Activated naive CD8-positive, alpha-beta T cell treated with anti-CD3 and anti-CD28 coated beads, Interleukin-2, amount 50 U/mL, for 24 hours (primary cell): Measurements from ENCODE around the gene LRP1B.

ENCODE experiments used
- ATAC-seq: fragments of 150-1000 bp; cut with Tn5 transposase; one replicate; pipeline ENCODE4 v1.10.0; 2021
- DNase-seq: peaks from one replicate; pipeline ENCODE4 v3.0.0; 2021
- H3K27ac Mint-ChIP-seq: one replicate; pipeline ENCODE4 v1.8.0; 2021; ENCODE audit warnings: mild to moderate bottlenecking, mixed read lengths
- H3K27me3 Mint-ChIP-seq: one replicate; pipeline ENCODE4 v1.8.0; 2021; ENCODE audit warnings: mixed read lengths
- H3K36me3 Mint-ChIP-seq: one replicate; pipeline ENCODE4 v1.8.0; 2021; ENCODE audit warnings: low read depth, mixed read lengths
- H3K4me1 Mint-ChIP-seq: one replicate; pipeline ENCODE4 v1.8.0; 2021; ENCODE audit warnings: mixed read lengths
- H3K4me3 Mint-ChIP-seq: one replicate; pipeline ENCODE4 v1.8.0; 2021; ENCODE audit warnings: mild to moderate bottlenecking, moderate library complexity, mixed read lengths
- H3K9me3 Mint-ChIP-seq: one replicate; pipeline ENCODE4 v1.8.0; 2021; ENCODE audit warnings: mixed read lengths

LRP1B gene

GRCh38 chr2:141666191-141666590, 464.6 kb downstream of the LRP1B start:
- ATAC-seq: no peak
- Mint-ChIP-seq H3K27me3 (no peaks in the 10 kb centered on the region), H3K4me3 (no peak overlapping the region), H3K9me3 (peaks cover 20% of the 10 kb centered on the region), H3K4me1 (no peaks in the 10 kb centered on the region), H3K27ac (no peak overlapping the region), H3K36me3 (no peaks in the 10 kb centered on the region)
- no peak for DNase-seq

GRCh38 chr2:141660232-141660631, 470.6 kb downstream of the LRP1B start:
- DNase-seq (no peak), ATAC-seq (no peak)
- no peak overlapping the region for H3K4me3 Mint-ChIP-seq
- peaks cover 14% of the 10 kb centered on the region for H3K9me3 Mint-ChIP-seq
- H3K27me3 Mint-ChIP-seq: no peaks in the 10 kb centered on the region
- no peaks in the 10 kb centered on the region for H3K4me1 Mint-ChIP-seq
- no peak overlapping the region for H3K27ac Mint-ChIP-seq
- H3K36me3 Mint-ChIP-seq: no peaks in the 10 kb centered on the region

- no peaks in the 10 kb centered on the region for H3K27me3 Mint-ChIP-seq
- no peak overlapping the region for H3K4me3 Mint-ChIP-seq
- H3K9me3 Mint-ChIP-seq: no peaks in the 10 kb centered on the region
- no peak for ATAC-seq
- DNase-seq: no peak
- H3K27ac Mint-ChIP-seq: no peak overlapping the region
- no peaks in the 10 kb centered on the region for H3K4me1 Mint-ChIP-seq
- no peaks in the 10 kb centered on the region for H3K36me3 Mint-ChIP-seq
Measured at GRCh38 chr2:141654311-141654710, 476.5 kb downstream of the LRP1B start.

DNA sequence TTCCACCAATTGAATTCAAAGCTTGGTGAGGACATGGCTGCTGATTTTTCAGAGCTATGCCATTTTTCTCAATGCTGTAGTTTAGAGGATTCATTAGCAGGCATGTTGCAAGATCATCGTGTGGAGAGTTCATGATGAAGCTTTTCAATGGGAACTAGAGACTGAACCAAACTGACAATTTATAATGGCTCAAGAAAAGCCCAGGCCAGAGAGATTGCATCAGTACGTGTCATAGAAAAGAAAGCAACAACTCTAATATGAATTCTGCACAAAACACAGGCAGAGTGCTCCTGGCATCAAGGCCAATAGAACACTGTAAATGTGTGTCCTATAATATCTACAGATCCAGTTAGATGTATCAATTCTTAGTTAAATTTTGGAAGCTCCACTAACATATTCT, 477.6 kb downstream of the LRP1B start:
- H3K36me3 Mint-ChIP-seq: no peaks in the 10 kb centered on the region
- no peak overlapping the region for H3K27ac Mint-ChIP-seq
- no peaks in the 10 kb centered on the region for H3K9me3 Mint-ChIP-seq
- DNase-seq: no peak
- no peaks in the 10 kb centered on the region for H3K27me3 Mint-ChIP-seq
- ATAC-seq: no peak
- no peak overlapping the region for H3K4me3 Mint-ChIP-seq
- no peaks in the 10 kb centered on the region for H3K4me1 Mint-ChIP-seq

- H3K27me3 Mint-ChIP-seq: no peaks in the 10 kb centered on the region
- ATAC-seq: no peak
Measured at GRCh38 chr2:141652308-141652707, 478.5 kb downstream of the LRP1B start.

GRCh38 chr2:141647353-141647752, 483.5 kb downstream of the LRP1B start:
- no peak overlapping the region for H3K4me3 Mint-ChIP-seq
- H3K27ac Mint-ChIP-seq: no peak overlapping the region
- ATAC-seq (no peak), DNase-seq (no peak)
- H3K4me1 Mint-ChIP-seq: no peaks in the 10 kb centered on the region
- H3K36me3 Mint-ChIP-seq: no peaks in the 10 kb centered on the region
- H3K27me3 Mint-ChIP-seq: no peaks in the 10 kb centered on the region
- peaks cover 25% of the 10 kb centered on the region for H3K9me3 Mint-ChIP-seq

More at GRCh38 chr2:141652308-141652707, 478.5 kb downstream of the LRP1B start:
- H3K4me1 Mint-ChIP-seq: no peaks in the 10 kb centered on the region
- no peak overlapping the region for H3K4me3 Mint-ChIP-seq
- no peak for DNase-seq
- H3K9me3 Mint-ChIP-seq: no peaks in the 10 kb centered on the region
- H3K36me3 Mint-ChIP-seq: no peaks in the 10 kb centered on the region
- H3K27ac Mint-ChIP-seq: no peak overlapping the region

DNA sequence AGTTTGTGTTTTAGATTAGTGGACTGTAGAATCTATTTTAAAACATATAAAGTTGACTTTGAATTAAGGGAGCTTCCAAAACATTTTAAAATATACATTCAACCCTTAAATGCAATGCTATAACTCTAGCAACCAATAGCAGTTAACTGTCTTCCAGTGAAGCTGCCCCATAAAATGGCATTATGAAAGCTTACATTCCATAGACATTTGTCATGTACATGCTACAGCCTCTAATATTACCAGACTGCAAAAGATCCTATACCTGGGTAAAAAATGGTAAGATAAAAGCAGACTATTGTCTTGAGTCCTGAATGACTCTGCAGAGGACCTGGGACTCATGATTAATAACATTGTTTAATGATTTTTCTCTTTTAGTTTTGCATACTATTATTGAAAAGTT, 489.4 kb downstream of the LRP1B start:
- no peaks in the 10 kb centered on the region for H3K4me1 Mint-ChIP-seq
- no peak overlapping the region for H3K4me3 Mint-ChIP-seq
- no peak overlapping the region for H3K27ac Mint-ChIP-seq
- H3K27me3 Mint-ChIP-seq: no peaks in the 10 kb centered on the region
- no peak for DNase-seq
- H3K9me3 Mint-ChIP-seq: peaks cover 23% of the 10 kb centered on the region
- no peak for ATAC-seq
- no peaks in the 10 kb centered on the region for H3K36me3 Mint-ChIP-seq

DNA sequence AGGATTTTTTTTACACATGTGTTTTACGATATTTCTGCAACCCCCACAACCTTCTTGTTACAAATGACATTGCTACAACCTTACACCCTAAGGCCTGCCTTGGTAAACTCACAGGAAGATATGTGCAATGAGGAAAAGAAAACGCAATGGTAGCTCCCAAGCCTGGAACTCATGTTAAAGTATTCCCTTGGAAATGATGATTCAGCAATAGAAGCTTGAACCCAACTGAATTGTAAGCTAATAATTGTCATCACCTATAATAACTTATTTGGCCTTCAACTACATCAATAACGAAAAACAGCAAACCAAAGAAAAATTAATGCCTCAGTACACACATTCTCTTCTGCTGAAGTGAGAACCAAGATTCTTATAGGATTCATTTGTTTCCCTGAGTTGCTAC, 491.0 kb downstream of the LRP1B start:
- no peak for ATAC-seq
- H3K4me1 Mint-ChIP-seq: no peaks in the 10 kb centered on the region
- H3K9me3 Mint-ChIP-seq: peaks cover 17% of the 10 kb centered on the region
- H3K4me3 Mint-ChIP-seq: no peak overlapping the region
- DNase-seq: no peak
- no peaks in the 10 kb centered on the region for H3K36me3 Mint-ChIP-seq
- H3K27me3 Mint-ChIP-seq: no peaks in the 10 kb centered on the region
- H3K27ac Mint-ChIP-seq: no peak overlapping the region

GRCh38 chr2:141633132-141633531, 497.7 kb downstream of the LRP1B start:
- Mint-ChIP-seq H3K9me3 (no peaks in the 10 kb centered on the region), H3K27ac (no peak overlapping the region), H3K4me3 (no peak overlapping the region)

DNA sequence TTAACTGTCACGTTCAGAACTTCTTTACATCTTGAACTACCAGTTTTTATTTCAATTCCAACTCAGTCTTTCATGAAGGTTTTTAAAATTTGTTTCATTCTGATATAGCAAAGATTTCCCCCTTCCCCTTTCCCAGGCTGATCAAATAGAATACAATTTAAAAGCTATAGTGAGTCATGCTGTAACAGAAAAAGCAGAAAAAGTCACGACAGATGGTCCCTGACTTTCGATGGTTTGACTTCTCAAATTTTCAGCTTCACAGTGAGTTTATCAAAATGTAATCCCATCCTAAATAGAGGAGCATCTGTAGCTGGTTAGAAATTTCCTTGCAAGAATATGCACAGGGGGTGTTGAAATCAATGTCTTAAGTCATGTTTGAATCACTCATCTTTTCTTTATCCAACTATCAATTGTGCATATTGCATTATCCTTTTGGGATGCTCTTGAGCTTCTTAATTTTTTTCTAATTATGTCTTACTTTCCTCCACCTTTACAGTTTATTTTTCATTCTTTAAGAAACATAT, 500.3 kb downstream of the LRP1B start:
- H3K36me3 Mint-ChIP-seq: no peaks in the 10 kb centered on the region
- H3K27me3 Mint-ChIP-seq: no peaks in the 10 kb centered on the region
- no peak overlapping the region for H3K4me3 Mint-ChIP-seq
- H3K4me1 Mint-ChIP-seq: no peaks in the 10 kb centered on the region
- no peak for DNase-seq
- no peak for ATAC-seq
- H3K27ac Mint-ChIP-seq: no peak overlapping the region
- peaks cover under 1% of the 10 kb centered on the region for H3K9me3 Mint-ChIP-seq

More at GRCh38 chr2:141633132-141633531, 497.7 kb downstream of the LRP1B start:
- DNase-seq (no peak), ATAC-seq (no peak)
- no peaks in the 10 kb centered on the region for H3K4me1 Mint-ChIP-seq
- no peaks in the 10 kb centered on the region for H3K27me3 Mint-ChIP-seq
- H3K36me3 Mint-ChIP-seq: no peaks in the 10 kb centered on the region

DNA sequence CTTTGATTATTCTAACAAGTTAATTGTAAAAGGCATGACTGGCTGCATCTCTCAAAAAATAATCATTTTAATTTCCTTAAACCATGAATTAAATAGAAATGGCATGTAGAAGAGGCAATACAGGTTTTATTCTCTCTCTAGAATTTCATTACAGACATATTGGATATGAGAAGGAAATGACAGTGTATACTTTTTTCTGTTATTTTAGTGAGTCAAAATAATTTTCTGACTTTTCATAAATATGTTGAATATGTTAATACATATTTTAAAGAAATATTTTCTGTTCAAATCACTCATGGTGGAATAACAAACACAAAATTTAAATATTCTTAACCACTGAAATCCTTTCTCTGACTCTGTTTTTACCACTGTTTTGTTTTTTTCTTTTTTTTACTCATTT, 510.4 kb downstream of the LRP1B start:
- Mint-ChIP-seq H3K4me1 (no peaks in the 10 kb centered on the region), H3K27me3 (no peaks in the 10 kb centered on the region), H3K36me3 (no peaks in the 10 kb centered on the region), H3K27ac (no peak overlapping the region), H3K9me3 (peaks cover 8% of the 10 kb centered on the region), H3K4me3 (no peak overlapping the region)
- DNase-seq (no peak), ATAC-seq (no peak)

GRCh38 chr2:141618457-141618856, 512.4 kb downstream of the LRP1B start:
- Mint-ChIP-seq H3K9me3 (peaks cover 3% of the 10 kb centered on the region), H3K4me3 (no peak overlapping the region), H3K27ac (no peak overlapping the region), H3K4me1 (no peaks in the 10 kb centered on the region), H3K27me3 (no peaks in the 10 kb centered on the region), H3K36me3 (no peaks in the 10 kb centered on the region)
- ATAC-seq: no peak
- DNase-seq: no peak

DNA sequence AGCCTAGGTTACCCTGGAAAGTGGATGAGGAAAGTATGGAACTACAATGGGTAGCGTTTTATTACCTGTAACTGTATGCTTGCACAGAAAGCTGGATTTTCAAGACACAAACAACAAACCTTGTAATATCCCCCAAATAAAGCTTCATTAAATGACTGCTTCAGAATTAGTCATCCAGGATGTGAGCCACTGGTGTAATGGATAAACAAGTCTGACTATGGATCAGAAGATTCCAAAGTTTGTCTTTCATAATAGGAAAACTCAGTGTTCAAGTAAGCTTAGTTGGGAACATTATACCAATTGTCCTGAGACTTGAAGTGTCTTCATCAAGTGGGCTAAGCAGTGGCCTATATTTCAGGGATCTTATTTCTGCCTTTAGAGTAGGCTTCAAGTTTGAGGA, 518.8 kb downstream of the LRP1B start:
- ATAC-seq (no peak), DNase-seq (no peak)
- Mint-ChIP-seq H3K36me3 (no peaks in the 10 kb centered on the region), H3K27ac (no peak overlapping the region), H3K9me3 (peaks cover 3% of the 10 kb centered on the region), H3K4me1 (no peaks in the 10 kb centered on the region), H3K4me3 (no peak overlapping the region), H3K27me3 (no peaks in the 10 kb centered on the region)

DNA sequence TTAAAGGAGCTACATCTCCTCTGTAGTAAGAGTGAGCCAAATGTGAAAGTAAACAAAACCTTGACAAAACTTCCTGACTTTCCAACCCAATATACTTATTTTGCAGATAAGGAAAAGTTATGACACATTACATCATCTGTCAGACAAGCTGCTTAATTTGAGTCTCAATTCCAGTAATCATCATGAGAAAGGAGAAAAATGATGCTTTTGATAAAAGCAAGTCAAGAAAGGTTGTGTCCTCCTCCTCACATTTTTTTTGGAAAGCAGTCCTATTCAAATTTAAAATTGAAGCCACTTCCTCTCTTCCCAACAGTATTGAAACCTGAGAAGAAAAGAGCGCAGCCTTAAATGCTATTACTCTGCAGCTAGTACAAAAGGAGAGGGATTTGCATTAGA, 519.6 kb downstream of the LRP1B start:
- H3K4me3 Mint-ChIP-seq: no peak overlapping the region
- H3K27me3 Mint-ChIP-seq: no peaks in the 10 kb centered on the region
- no peaks in the 10 kb centered on the region for H3K36me3 Mint-ChIP-seq
- H3K4me1 Mint-ChIP-seq: no peaks in the 10 kb centered on the region
- no peak for DNase-seq
- no peak for ATAC-seq
- H3K9me3 Mint-ChIP-seq: peaks cover 3% of the 10 kb centered on the region
- H3K27ac Mint-ChIP-seq: no peak overlapping the region

GRCh38 chr2:141610564-141611175, 520.1 kb downstream of the LRP1B start:
- Mint-ChIP-seq H3K36me3 (no peaks in the 10 kb centered on the region), H3K9me3 (peaks cover 3% of the 10 kb centered on the region), H3K27ac (no peak overlapping the region), H3K4me3 (no peak overlapping the region), H3K27me3 (no peaks in the 10 kb centered on the region), H3K4me1 (no peaks in the 10 kb centered on the region)
- DNase-seq (no peak), ATAC-seq (no peak)

- DNase-seq (no peak), ATAC-seq (no peak)
- H3K27ac Mint-ChIP-seq: no peak overlapping the region
- no peaks in the 10 kb centered on the region for H3K4me1 Mint-ChIP-seq
- H3K9me3 Mint-ChIP-seq: peaks cover 2% of the 10 kb centered on the region
- H3K36me3 Mint-ChIP-seq: no peaks in the 10 kb centered on the region
- no peak overlapping the region for H3K4me3 Mint-ChIP-seq
- no peaks in the 10 kb centered on the region for H3K27me3 Mint-ChIP-seq
Measured at GRCh38 chr2:141605163-141605562, 525.7 kb downstream of the LRP1B start.
